Measurements from ENCODE around the gene CAPS.

Gene CAPS

DNA sequence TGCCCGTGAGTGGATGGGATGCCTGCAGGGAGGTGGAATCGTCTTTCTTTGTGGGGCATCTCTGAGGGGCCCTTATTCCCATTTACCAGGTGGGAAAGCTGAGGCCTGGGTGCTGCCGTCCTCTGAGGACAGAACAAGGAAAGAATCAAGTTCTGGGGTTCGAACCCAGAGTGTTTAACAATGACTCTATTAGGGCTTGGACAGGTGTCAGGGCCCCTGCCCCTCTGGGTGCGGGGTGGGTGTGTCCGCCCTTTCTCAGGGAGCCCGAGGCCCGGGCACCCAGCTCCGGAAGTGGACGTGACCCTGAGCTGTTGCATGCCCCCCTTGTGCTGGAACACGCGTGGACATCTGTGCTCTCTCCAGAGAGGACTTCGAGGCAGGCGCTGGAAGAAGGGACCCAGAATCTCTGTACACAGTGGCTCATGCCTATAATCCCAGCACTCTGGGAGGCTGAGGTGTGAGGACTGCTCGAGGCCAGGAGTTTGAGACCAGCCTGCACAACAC lies 21.2 kb upstream of the CAPS start:
- DNase-seq: no peak

DNA sequence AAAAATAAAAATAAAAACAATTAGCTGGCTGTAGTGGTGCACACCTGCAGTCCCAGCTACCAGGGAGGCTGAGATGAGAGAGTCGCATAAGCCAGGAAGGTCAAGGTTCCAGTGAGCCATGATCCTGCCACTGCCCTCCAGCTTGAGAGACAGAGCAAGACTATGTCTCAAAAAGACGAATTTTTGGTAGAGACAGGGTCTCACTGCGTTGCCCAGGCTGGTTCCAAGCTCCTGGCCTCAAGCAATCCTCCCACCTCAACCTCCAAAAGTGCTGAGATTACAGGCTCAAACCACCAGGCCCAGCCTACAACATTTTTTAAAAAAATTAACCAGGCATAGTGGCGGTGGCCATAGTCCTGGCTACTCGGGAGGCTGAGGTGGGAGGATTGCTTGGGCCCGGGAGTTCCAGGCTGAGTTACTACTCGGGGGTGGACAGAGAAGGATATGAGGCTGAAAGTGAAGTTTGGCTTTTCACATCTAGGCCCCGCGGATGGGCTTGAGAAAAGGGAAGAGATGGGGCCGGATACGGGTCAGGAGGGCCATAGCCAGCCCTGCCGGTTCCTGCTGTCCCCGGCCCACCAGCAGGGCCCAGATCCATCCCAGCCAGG lies 20.7 kb upstream of the CAPS start:
- DNase-seq: no peak

DNA sequence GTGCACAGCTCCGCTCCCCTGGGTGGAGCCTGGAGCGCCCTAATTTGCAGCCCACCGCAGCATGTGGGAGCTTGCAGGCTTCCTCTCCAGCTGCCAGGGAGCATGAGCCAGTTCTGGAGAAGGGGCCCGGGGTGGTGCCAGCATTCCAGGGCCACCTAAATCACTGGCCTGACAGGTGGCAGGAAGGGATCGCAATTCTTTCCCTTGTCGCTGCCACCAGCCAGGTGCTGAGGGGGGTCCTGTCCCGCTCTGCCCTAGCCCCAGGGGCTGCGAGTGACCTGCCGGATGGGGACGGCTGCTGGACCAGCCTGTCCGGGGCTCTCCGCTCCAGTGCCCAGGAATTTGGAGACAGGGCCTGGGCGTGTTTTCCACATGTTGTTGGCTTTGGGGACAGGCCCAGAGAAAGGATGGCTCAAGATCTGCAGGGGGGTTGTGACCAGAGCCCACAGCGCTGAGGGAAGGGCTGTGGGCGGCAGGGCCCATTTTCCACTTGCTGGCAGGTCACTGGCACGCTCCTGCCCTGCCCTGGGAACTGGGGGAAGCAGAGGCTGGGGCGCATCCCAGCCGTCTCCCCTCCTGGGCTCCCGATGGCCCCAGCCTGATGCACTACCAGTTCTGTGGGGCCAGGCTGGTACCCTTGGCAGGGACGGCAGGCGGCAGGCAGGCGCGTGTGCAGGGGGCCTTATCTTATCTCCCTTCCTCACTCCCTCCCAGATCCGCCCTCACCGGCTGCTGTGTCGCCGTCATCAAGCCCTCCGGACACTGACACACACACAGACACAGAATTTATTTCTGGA lies 19.9 kb upstream of the CAPS start:
- DNase-seq: no peak

DNA sequence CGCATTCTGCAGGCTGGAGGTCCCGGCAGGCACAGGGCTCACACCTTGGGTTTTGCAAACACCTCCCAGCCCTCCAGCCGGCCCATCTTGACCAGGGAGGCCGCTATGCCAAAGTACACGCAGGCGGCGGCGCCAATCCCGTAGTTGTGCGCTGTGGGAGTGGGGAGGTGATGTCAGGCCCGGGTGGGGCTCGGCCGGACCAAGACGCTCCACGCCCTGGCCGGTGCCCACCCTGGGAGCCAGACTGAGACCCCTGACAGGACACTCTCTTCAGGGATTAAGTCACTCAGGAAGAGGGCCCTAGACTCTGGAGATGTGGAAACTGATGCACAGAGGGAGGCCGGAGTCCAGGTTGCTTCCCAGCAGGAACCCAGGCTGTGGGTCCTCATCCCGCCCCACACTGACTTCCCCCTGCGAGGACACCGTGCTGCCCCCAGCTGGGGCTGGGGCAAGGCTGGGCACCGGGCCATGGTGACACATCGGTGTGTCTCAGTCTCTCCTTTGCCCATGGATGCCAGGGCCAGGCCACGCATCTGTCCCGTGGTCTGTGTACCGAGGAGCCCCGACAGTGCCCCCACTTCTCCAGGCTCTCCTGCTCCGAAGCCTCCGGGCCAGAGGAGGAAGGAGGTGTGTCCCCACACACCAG lies 19.2 kb upstream of the CAPS start:
- no peak for DNase-seq

DNA sequence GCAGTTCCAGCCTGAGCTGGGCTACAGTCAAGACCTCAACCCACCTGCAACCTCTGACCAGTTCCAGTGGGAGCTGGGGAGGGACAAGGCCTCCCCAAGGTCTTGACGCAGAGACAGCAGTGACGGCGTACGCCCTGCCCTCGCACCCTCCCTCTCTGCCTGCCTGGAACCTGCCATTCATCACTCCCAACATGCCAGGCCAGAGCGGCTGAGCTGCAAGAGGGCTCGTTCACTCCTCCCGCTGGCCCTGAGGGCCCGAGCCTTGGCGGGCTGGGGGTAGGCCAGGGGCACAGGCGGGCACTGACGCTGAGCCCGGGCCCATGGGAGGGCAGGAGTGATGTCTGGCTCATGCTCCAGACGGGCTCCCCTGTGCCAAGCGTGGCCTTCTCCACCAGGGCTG lies 18.6 kb upstream of the CAPS start:
- no peak for DNase-seq

DNA sequence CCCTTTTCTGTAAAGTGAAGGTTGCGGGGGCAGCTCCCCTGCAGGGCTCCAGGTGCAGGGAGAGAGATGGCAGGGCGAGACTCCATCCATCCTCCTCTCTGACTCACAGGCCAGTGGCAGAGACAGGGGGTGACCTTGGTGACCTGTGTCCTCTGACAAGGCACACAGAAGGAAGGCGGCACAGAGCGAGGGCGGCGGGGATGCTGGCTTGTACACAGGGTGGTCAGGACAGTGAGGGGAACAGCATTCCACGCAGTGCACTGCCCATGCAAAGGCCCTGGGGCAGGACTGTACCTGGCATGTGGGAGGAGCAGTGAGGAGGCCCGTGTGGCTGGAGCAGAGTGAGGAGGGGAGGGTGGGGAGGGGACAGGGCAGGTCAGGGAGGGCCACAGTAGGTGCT lies 18.2 kb upstream of the CAPS start:
- DNase-seq: no peak

DNA sequence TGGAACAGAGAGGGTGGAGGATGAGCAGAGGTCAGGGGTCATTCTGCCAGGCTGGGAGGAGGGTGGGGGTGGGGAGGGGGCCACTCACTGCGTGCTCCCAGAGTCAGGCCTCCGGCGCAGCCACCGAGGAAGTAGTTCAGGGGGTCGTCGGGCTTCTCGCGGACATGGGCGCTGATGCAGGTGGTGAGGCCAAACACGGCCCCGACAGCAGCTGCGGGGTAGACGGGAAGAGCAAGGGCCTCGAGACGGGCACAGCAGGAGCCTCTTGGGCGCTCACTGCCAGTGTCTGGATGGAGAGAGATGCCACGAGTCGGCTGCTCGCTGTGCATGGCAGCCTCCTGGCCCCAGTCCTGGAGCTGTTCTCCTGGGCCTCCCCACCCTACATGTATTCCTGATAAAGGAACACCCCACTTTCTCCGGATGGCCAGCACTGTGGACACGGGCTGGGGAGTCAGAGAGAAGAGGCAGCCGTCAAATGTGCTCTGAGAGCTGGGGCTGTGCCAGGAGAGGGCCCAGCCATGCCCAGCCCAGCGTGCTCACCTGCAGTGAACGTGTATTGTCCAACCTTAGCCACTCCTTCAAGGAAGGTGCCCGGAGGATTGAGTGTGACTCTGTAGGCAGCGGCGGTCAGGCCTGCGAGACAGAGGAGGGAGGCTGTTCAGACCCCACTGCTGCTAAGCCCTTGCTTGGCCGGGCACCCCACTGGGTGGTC lies 17.5 kb upstream of the CAPS start:
- DNase-seq: no peak

DNA sequence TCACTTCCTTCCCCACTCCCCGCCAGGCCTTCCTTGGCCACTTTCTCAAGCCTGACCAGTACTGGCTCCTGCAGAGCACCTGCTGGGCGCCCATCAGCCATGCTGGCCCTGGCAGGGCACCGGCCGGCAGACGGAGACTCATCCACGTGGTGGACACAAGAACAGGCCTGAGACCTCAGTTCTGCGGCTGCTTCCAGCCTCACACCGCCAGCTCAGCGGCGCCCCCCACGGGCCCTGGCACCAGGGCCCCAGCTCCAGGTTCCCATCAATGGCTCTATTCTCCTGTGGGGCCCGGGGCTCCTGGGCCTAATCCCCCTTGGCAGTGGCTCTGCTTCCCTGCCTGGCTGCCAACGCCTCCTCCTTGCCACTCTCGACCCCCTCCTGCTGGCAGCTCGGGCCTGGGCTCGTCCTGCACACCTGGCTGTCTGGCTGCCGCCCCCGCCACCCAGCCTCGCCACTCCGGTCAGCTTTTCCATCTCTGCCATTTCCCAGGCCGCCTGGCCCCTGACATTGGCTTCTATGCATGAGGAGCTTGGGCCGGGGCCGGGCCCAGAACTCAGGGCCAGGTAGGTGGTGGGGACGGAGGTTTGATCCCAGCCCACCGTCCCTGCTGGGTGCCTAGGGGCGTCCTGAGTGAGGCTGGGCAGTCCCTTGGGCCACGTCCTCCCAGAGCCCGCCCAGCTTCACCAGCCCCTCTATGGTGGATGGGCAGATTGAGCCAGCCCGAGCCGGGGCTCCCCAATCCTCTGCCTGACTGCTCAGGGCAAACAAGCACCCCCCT lies 16.7 kb upstream of the CAPS start:
- DNase-seq: no peak

DNA sequence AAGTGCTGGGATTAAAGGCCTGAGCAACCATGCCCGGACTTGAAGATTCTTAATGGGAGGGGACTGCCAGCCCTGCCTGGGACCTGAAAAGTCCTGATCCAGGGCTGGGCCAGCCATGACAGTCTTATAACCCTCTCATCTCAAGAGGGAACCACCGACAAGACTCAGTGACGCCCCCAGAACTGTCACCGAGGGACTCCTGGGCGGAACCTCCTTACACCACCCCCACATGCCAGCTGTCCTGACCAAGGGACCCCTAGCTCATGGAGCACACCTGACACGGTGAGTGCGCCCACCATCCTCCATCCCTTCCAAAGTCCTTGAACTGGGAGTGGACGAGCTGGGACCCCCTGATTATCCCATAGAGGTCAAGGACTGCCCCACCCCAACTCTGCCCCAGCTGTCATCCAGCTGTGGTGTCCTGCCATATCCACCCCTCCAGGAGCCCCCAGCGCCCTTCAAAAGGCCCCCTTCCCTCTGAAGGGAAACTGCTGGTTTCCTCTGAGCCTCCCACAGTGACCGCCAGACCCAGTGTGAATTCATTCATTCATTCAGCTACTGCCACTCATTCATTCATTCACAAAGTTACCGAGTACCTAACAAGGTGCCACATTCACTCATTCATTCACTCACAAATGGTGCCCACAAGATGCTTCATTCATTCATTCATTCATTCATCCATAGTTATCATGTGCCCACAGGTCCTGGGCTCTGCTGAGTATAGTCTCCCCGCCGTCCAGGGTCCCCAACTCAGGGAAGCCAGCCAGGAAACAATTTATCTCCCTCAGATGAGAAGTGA lies 14.1 kb upstream of the CAPS start:
- DNase-seq: no peak

DNA sequence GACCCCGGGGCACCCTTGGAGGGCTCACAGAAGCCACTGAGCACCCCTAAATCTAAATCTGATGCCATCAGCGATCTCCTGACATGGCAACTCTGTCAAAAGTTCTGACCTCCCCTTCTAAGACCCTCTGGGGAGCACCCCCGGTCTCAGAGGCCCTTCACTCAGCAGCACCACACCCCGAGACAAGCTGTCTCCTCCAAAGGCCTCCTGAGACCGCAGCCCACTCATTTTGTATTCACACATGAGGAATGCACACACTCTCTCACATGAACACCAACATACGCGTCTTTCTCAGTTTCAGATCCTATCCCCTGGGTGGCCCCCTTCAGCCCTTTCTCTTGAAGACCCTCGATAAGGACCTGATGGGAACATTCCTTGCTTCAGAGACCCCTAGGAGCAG lies 13.1 kb upstream of the CAPS start:
- no peak for DNase-seq

DNA sequence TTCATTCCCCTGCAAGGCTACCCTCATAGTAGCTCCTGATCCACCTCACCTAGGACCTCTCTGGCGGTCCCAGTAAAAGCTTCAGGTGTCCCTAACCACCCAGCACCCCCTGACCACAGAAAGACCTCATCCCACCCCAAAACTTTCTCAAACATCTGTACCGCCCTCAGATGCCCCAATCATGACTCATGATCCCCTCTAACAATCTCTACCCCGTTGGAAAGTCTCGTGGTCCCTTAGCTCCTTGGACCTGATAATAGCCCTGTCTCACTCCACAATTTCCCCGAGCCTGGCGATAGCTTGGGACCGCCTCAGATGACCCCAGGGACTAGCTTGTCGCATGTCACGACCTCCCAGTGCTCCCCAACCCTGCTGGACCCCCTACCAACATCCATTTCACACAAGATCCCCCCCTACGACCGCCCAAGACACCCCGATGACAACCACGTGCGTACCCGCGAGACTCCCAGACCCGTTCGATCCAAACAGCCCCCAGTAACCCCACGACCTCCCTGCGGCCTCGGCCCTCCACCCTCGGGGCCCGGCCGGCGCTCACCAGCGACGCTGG lies 10.9 kb upstream of the CAPS start:
- DNase-seq: no peak

DNA sequence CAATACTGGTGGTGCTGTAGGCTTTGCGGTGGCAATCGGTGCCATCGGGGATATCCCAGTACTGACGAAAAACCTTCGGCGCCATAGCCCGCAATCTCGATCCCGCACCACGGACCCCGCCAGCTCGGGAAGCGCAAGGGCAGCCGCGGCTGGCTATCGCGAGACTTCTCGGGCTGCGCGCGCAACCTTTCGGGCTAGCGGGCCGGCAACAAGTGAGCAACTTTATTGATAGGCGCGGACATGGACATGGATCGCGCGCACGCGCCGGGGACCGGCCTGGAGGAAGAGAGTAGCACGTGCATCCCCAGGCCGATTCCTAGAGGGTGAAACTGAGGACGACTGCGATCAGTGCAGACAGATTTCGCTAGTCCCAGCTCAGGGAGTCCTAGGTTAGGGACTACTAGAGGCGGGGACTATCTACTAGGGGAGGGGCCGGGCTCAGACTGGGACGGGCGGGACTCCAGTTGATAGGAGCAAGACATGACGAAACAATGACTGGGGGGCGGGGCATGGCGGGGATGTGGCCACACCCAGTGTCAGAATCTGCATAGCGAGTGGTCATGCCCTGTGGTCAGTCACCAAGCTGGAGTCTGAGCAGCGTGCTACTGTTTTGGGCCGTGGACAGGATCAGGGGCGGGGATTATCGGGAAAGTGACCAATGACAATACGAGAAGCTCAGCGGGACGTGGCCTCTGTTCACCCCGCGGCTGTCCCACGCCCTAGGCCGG lies 10.3 kb upstream of the CAPS start, which contains the start of gene NDUFA11:
Gene NDUFA11, minus strand, starts transcription at position 167 of the 728 bp plus-strand sequence. Its CDS starts 82 bp downstream, at position 85.
- DNase-seq: peak; percentile 92 to 96

DNA sequence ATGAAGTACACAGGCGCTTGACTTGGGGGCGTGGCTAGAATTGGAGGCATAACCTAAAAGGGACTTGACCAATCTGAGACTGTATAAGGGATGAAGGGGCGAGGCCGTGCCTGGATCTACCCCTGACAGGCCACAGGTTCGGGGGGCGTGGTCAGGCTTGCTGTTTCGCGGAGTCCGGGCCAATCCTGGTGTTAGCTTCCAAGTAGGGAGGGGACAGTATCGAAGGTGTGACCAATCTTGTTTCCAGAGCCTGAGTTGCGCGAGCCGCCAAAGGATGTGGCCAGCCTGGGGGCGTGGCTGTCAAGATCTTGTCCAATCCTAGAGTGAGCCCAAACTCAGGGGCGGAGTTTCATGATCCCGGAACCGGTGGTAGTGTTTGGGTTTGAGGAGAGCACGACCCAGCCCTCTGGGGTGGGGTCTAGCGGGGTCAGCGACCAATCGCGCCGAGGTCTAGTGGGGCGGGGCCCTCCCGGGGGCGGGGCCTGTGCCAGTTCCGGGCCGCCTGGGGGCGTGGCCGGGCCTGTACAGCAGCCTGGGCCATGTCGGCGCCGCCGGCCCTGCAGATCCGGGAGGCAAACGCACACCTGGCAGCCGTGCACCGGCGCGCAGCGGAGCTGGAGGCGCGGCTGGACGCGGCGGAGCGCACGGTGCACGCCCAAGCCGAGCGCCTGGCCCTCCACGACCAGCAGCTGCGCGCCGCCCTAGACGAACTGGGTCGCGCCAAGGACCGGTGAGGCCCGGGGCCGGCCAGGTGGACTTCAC lies 9.5 kb upstream of the CAPS start, which contains the start of gene VMAC:
Gene VMAC, plus strand, starts transcription at position 521 of the 762 bp plus-strand sequence. Its CDS starts 19 bp downstream, at position 540.
- peak; percentile 99 to 100 for DNase-seq

DNA sequence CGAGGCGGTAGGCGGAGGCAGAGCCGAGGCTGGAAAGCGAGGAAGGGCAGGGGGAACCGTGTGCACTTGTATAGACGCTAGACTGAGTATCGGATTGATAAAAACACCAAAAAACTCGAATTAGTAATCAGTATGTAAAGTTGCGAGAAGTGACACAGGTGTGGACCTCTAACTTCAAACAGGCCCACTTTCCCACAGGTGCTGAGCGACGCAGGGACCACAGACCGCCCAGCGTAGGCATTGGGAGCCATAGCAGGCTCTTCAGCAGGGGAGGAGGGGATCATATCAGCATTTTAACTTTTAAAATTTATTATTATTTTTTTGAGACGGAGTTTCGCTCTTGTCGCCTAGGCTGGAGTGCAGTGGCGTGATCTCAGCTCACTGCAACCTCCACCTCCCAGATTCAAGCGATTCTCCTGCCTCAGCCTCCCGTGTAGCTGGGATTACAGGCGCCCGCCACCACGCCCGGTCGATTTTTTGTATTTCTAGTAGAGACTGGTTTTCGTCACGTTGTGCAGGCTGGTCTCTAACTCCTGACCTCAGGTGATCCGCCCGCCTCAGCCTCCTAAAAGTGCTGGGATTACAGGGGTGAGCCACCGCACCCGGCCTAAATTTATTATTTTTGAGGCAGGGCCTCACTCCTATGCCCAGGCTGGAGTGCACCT lies 8.8 kb upstream of the CAPS start:
- DNase-seq: no peak

DNA sequence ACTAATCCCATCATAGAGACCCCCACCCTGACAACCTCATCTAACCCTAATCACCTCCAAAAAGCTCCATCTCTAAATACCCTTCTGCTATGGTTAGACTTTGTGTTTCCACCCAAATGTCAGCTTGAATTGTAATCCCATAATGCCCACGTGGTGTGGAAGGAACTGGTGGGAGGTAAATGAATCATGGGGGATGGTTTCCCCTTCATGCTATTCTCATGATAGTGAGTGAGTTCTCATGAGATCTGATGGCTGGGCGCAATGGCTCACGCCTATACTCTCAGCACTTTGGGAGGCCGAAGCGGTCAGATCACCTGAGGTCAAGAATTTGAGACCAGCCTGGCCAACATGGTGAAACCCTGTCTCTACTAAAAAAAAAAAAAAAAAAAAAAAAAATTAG lies 6.8 kb upstream of the CAPS start:
- no peak for DNase-seq

DNA sequence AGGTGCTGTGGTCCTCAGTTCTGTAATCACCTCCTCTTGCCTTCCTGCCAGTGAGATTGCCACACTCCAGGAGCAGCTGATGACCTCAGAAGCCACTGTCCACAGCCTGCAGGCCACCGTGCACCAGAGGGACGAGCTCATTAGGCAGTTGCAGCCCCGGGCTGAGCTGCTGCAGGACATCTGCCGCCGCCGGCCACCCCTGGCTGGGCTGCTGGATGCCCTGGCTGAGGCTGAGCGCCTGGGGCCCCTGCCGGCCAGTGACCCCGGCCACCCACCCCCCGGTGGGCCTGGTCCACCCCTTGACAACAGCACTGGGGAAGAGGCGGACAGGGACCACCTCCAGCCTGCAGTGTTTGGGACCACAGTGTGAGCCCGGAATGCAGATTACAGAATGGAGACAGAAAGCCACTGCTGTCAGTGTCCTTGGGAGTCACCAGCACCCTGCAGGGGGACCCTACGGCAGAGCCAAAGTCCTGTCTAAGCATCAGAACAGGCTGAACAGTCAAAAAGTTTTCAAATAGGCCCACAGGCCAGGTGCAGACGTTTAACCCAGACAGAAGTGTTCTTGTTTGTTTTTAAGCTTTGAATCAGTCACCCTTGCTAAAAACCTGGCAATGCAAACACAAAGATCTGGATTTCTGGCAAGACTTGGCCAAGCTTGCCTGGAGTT lies 5.1 kb upstream of the CAPS start:
- DNase-seq: no peak

DNA sequence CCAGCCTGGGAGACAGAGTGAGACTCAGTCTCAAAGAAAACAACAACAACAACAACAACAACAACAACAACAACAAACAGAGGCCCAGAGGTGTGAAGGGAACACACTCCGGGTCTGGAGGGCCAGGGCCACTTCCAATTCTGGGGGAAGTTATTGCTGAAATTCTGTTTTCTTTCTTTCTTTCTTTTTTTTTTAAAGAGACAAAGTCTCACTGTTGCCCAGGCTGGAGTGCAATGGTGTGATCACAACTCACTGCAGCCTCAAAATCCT lies 3.5 kb upstream of the CAPS start:
- no peak for DNase-seq

DNA sequence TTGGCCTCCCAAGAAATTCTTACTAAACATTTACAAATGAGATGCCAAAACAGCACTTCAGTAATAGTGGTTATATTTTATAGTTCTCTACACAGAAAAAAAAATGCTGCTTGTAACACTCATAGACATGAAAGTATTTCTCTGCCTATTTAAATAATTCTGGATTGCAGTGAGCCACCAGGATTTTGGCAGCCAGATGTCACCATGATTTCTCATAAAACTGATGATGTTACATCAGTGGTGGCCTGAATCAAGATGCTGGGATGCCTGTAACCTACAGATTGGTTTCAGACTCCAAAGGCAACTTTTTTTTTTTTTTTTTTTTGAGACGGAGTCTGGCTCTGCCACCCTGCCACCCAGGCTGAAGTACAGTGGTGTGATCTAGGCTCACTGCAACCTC lies 2.7 kb upstream of the CAPS start:
- no peak for DNase-seq

DNA sequence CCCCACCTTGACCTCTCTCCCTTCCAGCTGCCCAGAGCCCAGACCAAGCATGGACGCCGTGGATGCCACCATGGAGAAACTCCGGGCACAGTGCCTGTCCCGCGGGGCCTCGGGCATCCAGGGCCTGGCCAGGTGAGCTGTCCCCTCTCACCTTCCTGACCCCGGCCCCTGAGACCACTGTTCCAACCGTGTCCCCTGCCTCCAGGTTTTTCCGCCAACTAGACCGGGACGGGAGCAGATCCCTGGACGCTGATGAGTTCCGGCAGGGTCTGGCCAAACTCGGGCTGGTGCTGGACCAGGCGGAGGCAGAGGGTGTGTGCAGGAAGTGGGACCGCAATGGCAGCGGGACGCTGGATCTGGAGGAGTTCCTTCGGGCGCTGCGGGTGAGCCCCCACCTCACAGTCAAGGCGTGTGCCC lies 312 bp downstream of the CAPS start:
- DNase-seq: no peak
